Hepatocyte (in vitro differentiated cells): ENCODE results near the gene LPP. TPM values are rescaled to one million over a fixed set of nuclear protein-coding genes. Genes with fewer than 3 reads are reported as not detected.
"Not testable (repeated sequence)": the region's sequence is repeated elsewhere in the genome, so short reads cannot be mapped to it uniquely, and the experiment has no call there.

Source experiments
- DNase-seq: peaks from one replicate; pipeline ENCODE4 v3.0.0-alpha.2; 2016; ENCODE audit warnings: low spot score
- H2AFZ ChIP-seq: fragments of 200-600 bp; sonication (generic); 2 replicates; pipeline ENCODE4 v1.6.0; 2016; ENCODE audit warnings: antibody characterized with exemption, mild to moderate bottlenecking
- H3K27ac ChIP-seq: fragments of 200-600 bp; sonication (generic); 2 replicates; pipeline ENCODE4 v1.5.1; 2016; ENCODE audit warnings: mild to moderate bottlenecking
- H3K27me3 ChIP-seq: fragments of 200-600 bp; sonication (generic); 2 replicates; pipeline ENCODE4 v1.6.1; 2016
- H3K36me3 ChIP-seq: fragments of 200-600 bp; sonication (generic); replicated peaks from 2 replicates; pipeline ENCODE4 v1.5.1; 2016; ENCODE audit warnings: low read depth; ENCODE audit not compliant: insufficient read depth
- H3K4me1 ChIP-seq: fragments of 200-600 bp; sonication (generic); 2 replicates; pipeline ENCODE4 v1.5.1; 2016; ENCODE audit warnings: mild to moderate bottlenecking, moderate library complexity; ENCODE audit not compliant: insufficient read depth
- H3K4me2 ChIP-seq: fragments of 200-600 bp; sonication (generic); 2 replicates; pipeline ENCODE4 v1.6.0; 2016
- H3K4me3 ChIP-seq: fragments of 200-600 bp; sonication (generic); 2 replicates; pipeline ENCODE4 v1.5.1; 2016; ENCODE audit warnings: mild to moderate bottlenecking
- H3K79me2 ChIP-seq: fragments of 200-600 bp; sonication (generic); 2 replicates; pipeline ENCODE4 v1.6.0; 2017; ENCODE audit warnings: mild to moderate bottlenecking
- H3K9me2 ChIP-seq: fragments of 200-600 bp; sonication (generic); replicated peaks from 2 replicates; pipeline ENCODE4 v1.6.0; 2017; ENCODE audit warnings: mild to moderate bottlenecking; ENCODE audit not compliant: insufficient read depth
- H3K9me3 ChIP-seq: fragments of 200-600 bp; sonication (generic); 2 replicates; pipeline ENCODE4 v1.5.1; 2016; ENCODE audit warnings: low read depth, mild to moderate bottlenecking
- H4K20me1 ChIP-seq: fragments of 200-600 bp; sonication (generic); 2 replicates; pipeline ENCODE4 v1.6.0; 2016; ENCODE audit warnings: mild to moderate bottlenecking; ENCODE audit not compliant: insufficient read depth, poor library complexity, severe bottlenecking
- EZH2 ChIP-seq: fragments of 200-600 bp; sonication (generic); IDR thresholded peaks from 2 replicates; pipeline ENCODE4 v1.6.1; 2016; ENCODE audit warnings: antibody characterized with exemption, mild to moderate bottlenecking, borderline replicate concordance
- EZH2phosphoT487 ChIP-seq: fragments of 200-600 bp; sonication (generic); IDR thresholded peaks from one replicate; pipeline ENCODE4 v1.6.1; 2018; ENCODE audit warnings: antibody characterized with exemption, mild to moderate bottlenecking, low read depth, moderate library complexity; ENCODE audit not compliant: unreplicated experiment, severe bottlenecking
- WGBS: methylation state at CpG from one replicate; pipeline ENCODE4 v1.1.6; 2016; ENCODE audit warnings: low lambda C conversion rate; ENCODE audit errors: missing lambda C conversion rate; 5-methylcytosine and 5-hydroxymethylcytosine counted together
- polyA plus RNA-seq: library from polyadenylated mRNA; unstranded; fragments of >200 nt; fragmentation: Nextera tagmentation; extraction: Ambion mirVana; gene quantifications from 2 replicates; pipeline ENCODE4 v1.2.1, GENCODE V29; 2016
- total RNA-seq: library from RNA; depleted of rRNA; stranded (reverse); fragments of >200 nt; gene quantifications from 2 replicates; pipeline ENCODE4 v1.2.3, GENCODE V29; 2014
- TF ChIP-seq, protein P1 (sequence below): fragments of 200-600 bp; sonication (generic); IDR thresholded peaks from 2 replicates; pipeline ENCODE4 v1.5.1; 2016; ENCODE audit warnings: antibody characterized with exemption, mild to moderate bottlenecking; ENCODE audit not compliant: poor library complexity

Gene LPP
- total and polyA plus RNA-seq, 2 experiments from 2014 or later, result 53.2 to 73.8 TPM

DNA sequence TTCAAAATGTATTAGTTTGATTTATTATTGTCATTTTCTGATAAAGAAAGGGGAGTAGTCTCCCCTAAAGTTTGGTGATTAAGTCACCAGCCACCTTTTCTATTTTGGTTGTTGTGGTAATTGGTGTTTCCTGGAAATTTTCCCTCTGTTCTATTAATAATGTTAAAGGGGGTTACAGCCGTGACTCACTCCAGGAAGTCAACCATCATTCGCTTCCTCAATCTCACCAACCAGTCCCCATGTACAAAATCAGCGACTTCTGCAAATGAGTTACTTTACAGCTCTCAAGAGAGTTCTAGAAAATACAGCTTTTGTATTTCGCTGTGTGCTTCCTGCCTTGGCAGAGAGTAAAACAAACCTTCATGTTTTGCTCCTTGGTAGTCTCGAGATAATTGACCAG is 285.1 kb downstream of the LPP start:
- no peak overlapping the region for H3K27ac ChIP-seq
- no peaks in the 10 kb centered on the region for H4K20me1 ChIP-seq
- peaks cover 6% of the 10 kb centered on the region for H3K4me1 ChIP-seq
- no peak overlapping the region for H3K4me3 ChIP-seq
- TF ChIP-seq EZH2phosphoT487 (no peak), EZH2 (no peak)
- TF ChIP-seq, protein P1, sequence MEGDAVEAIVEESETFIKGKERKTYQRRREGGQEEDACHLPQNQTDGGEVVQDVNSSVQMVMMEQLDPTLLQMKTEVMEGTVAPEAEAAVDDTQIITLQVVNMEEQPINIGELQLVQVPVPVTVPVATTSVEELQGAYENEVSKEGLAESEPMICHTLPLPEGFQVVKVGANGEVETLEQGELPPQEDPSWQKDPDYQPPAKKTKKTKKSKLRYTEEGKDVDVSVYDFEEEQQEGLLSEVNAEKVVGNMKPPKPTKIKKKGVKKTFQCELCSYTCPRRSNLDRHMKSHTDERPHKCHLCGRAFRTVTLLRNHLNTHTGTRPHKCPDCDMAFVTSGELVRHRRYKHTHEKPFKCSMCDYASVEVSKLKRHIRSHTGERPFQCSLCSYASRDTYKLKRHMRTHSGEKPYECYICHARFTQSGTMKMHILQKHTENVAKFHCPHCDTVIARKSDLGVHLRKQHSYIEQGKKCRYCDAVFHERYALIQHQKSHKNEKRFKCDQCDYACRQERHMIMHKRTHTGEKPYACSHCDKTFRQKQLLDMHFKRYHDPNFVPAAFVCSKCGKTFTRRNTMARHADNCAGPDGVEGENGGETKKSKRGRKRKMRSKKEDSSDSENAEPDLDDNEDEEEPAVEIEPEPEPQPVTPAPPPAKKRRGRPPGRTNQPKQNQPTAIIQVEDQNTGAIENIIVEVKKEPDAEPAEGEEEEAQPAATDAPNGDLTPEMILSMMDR, result no peak
- DNase-seq, result no peak
- H3K9me3 ChIP-seq, result no peaks in the 10 kb centered on the region
- no peaks in the 10 kb centered on the region for H3K27me3 ChIP-seq
- no peaks in the 10 kb centered on the region for H3K36me3 ChIP-seq
- H3K9me2 ChIP-seq, result no peaks in the 10 kb centered on the region
- no peak overlapping the region for H2AFZ ChIP-seq
- H3K4me2 ChIP-seq, result no peak overlapping the region
- 93% methylated on average over 5 of the region's 5 CpGs for WGBS
- peaks cover 20% of the 10 kb centered on the region for H3K79me2 ChIP-seq

DNA sequence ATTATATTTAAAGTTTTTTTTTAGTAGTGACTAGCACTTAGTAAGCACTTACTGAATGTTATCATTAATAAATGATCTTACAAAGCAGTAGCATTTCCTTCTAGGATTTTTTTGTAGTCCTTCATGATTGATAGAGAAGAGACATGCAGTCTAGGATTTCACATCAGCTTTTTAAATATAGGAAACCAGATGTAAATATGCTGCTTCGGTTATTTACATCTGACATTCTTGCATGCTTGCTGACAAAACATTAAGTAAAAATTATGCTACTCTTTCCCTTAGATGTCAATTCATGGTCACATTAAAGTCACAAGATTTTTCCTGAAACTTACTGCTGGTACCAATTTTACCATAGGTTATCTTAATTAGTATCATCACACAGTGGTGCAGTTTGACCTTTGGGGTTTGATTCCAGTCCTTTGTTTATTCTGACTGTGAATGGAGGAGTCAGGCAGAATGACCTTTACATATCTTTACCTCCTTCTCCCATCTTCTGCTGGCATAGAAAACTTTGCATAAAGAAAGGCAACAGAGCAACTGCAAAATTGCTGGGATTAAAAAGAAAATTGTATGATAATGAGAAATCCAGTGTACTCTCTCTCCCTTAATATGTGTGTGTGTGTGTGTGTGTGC is 286.5 kb downstream of the LPP start:
- no peak for DNase-seq
- no peak overlapping the region for H3K27ac ChIP-seq
- no peak overlapping the region for H3K4me2 ChIP-seq
- TF ChIP-seq, protein P1, result no peak
- TF ChIP-seq EZH2, result no peak
- no peak for TF ChIP-seq EZH2phosphoT487
- no peaks in the 10 kb centered on the region for H4K20me1 ChIP-seq
- H3K9me2 ChIP-seq, result no peaks in the 10 kb centered on the region
- no peak overlapping the region for H2AFZ ChIP-seq
- H3K79me2 ChIP-seq, result peaks cover 18% of the 10 kb centered on the region
- H3K4me3 ChIP-seq, result no peak overlapping the region
- peaks cover 6% of the 10 kb centered on the region for H3K4me1 ChIP-seq
- H3K9me3 ChIP-seq, result peaks cover 3% of the 10 kb centered on the region
- H3K27me3 ChIP-seq, result no peaks in the 10 kb centered on the region
- H3K36me3 ChIP-seq, result no peaks in the 10 kb centered on the region
- 70% methylated on average over 1 of the region's 1 CpG for WGBS

DNA sequence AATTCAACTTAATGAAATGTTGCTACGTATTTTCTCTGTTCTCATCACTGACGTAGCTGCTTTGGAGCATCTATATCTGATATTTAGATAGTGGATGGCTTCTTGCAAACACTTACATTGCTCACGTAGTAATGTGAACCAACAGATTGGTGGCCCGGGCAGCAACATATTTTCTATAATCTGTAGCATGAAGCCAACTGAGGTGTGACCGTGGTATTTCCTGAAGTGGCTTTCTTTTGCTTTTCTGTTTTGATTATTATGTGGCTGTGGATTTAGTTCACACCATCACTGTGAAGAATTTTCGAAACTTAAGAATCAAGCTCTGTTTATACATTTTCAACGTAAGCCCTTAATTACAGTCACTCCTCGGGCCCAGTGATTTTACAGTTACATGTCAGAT is 288.5 kb downstream of the LPP start:
- H3K9me2 ChIP-seq, result no peaks in the 10 kb centered on the region
- H2AFZ ChIP-seq, result no peak overlapping the region
- peaks cover 20% of the 10 kb centered on the region for H3K79me2 ChIP-seq
- DNase-seq, result no peak
- no peak for TF ChIP-seq EZH2phosphoT487
- TF ChIP-seq, protein P1, result no peak
- TF ChIP-seq EZH2, result no peak
- H3K4me1 ChIP-seq, result peaks cover 6% of the 10 kb centered on the region
- H3K36me3 ChIP-seq, result no peaks in the 10 kb centered on the region
- no peak overlapping the region for H3K4me3 ChIP-seq
- H3K9me3 ChIP-seq, result peaks cover 3% of the 10 kb centered on the region
- no peak overlapping the region for H3K4me2 ChIP-seq
- 85% methylated on average over 8 of the region's 8 CpGs for WGBS
- no peak overlapping the region for H3K27ac ChIP-seq
- no peaks in the 10 kb centered on the region for H3K27me3 ChIP-seq
- H4K20me1 ChIP-seq, result no peaks in the 10 kb centered on the region

DNA sequence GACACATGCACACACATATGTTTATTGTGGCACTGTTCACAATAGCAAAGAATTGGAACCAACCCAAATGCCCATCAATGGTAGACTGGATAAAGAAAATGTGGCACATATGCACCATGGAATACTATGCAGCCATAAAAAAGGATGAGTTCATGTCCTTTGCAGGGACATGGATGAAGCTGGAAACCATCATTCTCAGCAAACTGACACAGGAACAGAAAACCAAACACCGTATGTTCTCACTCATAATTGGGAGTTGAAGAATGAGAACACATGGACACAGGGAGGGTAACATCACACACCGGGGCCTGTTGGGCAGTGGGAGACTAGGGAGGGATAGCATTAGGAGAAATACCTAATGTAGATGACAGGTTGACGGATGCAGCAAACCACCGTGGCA is 291.2 kb downstream of the LPP start:
- not testable (repeated sequence) for H3K9me2 ChIP-seq, H3K9me3 ChIP-seq, H3K27me3 ChIP-seq, H2AFZ ChIP-seq, H4K20me1 ChIP-seq, H3K27ac ChIP-seq, DNase-seq, H3K4me1 ChIP-seq, H3K36me3 ChIP-seq, H3K4me2 ChIP-seq, H3K4me3 ChIP-seq
- 96% methylated on average over 4 of the region's 4 CpGs for WGBS
- peaks cover 23% of the 10 kb centered on the region for H3K79me2 ChIP-seq
